Fibroblast of pulmonary artery (primary cell): ENCODE measurements around the gene OR5F1.

Experiments used
- DNase-seq: peaks from one replicate; pipeline ENCODE4 v3.0.0-alpha.2; 2010; ENCODE audit warnings: low read depth
- H3K4me3 ChIP-seq: replicated peaks from 2 replicates; pipeline ENCODE4 v1.5.1; 2011; ENCODE audit warnings: low read depth, mild to moderate bottlenecking, control low read depth, low read length, moderate library complexity
- TF ChIP-seq, protein P1 (sequence below): IDR thresholded peaks from 2 replicates; pipeline ENCODE4 v1.5.1; 2011; ENCODE audit warnings: mild to moderate bottlenecking, control low read depth, low read length, inconsistent platforms; ENCODE audit errors: missing control alignments

OR5F1 gene

DNA sequence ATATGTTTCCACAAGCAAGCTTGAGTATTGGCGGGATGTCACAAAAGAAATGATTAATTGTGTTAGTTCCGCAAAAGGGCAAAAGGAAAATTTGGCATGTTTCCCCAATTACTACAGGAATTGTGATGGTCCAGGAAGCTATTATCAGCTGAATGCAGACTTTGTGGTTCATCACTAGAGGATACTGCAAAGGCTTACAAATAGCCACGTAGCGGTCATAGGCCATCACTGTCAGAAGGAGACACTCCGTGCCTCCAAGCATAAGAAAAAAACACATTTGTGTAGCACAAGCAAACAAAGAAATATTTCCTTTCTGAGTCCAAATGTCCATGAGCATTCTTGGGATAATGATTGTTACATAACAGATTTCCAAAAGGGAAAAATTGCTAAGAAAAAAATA is 26.5 kb downstream of the OR5F1 start:
- DNase-seq: no peak
- H3K4me3 ChIP-seq: no peak overlapping the region
- TF ChIP-seq, protein P1, sequence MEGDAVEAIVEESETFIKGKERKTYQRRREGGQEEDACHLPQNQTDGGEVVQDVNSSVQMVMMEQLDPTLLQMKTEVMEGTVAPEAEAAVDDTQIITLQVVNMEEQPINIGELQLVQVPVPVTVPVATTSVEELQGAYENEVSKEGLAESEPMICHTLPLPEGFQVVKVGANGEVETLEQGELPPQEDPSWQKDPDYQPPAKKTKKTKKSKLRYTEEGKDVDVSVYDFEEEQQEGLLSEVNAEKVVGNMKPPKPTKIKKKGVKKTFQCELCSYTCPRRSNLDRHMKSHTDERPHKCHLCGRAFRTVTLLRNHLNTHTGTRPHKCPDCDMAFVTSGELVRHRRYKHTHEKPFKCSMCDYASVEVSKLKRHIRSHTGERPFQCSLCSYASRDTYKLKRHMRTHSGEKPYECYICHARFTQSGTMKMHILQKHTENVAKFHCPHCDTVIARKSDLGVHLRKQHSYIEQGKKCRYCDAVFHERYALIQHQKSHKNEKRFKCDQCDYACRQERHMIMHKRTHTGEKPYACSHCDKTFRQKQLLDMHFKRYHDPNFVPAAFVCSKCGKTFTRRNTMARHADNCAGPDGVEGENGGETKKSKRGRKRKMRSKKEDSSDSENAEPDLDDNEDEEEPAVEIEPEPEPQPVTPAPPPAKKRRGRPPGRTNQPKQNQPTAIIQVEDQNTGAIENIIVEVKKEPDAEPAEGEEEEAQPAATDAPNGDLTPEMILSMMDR: no peak

DNA sequence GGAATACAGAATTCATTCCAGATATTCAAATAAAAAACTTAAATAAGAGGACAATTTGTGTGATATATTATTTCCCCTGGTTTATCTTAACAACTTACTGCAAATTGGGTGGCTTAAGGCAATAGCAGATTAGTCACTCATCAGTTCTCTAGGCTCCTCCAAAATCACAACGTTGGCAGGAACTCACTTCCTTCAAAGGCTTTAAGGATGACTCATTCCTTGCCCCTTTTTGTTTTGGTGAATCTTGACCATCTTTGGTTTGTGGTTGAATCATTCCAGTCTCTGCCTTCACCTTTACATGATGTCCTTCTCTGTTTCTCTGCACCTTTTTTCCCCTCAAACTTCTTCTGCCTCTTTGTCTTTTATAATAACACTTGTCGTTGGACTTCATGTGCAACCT is 28.0 kb downstream of the OR5F1 start:
- TF ChIP-seq, protein P1: no peak
- no peak overlapping the region for H3K4me3 ChIP-seq
- DNase-seq: no peak

DNA sequence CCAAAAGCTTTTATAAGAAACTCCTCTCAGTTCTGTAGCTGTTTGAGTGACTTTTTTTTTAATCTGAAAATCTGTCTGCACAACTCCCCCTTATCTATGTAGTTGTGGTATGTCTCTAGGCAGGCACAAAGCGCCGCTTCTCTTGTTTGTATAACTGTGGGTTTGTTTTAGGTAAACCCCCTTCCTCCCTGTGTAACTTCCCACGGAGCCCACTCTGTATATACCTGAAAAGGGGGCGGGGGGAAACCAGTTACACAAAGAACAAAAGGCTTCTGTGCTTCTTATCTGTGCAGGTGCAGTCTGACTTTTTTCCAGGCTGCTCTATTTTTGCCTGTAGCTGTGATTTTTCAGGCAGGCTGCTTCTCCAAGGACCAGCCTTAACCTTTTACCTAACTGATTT is 37.9 kb downstream of the OR5F1 start:
- TF ChIP-seq, protein P1: no peak
- no peak overlapping the region for H3K4me3 ChIP-seq
- DNase-seq: no peak

DNA sequence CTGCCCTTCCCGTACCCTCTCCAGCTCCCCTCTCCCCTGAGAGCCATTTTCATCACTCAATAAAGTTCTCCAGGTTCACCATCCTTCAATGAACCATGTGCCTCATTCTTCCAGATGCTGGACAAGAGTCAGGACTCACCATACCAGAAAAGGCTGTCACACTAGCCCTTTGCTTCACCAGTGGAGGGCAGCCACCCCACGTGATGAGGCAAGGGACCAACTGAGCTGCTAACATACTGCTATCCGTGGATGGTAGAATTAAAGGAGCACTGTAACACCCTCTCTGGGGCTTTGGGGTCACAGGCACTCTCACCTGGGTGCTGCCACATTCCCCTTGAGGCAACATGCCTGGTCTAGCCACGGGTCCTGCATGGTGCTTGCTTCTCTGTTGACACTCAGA is 45.1 kb downstream of the OR5F1 start:
- H3K4me3 ChIP-seq: no peak overlapping the region
- no peak for DNase-seq
- TF ChIP-seq, protein P1: no peak
